ENCODE results near the gene NPPB.

Gene NPPB

GRCh38 chr1:11822091-11822490 lies 36.7 kb downstream of the NPPB start:
- Histone ChIP-seq H3K36me3 (peaks cover 91 to 100% (median 99%) of the 10 kb centered on the region in 11 experiments), H3K4me2 (peak overlapping the region in 7 of 11 experiments; percentile 10 to 39 (median 15); a peak in 7 of 22 replicates)

GRCh38 chr1:11817192-11817591 lies 41.6 kb downstream of the NPPB start:
- Histone ChIP-seq H3K27ac (peak overlapping the region in 9 of 11 experiments; percentile 89 to 96 (median 93); a peak in 15 of 22 replicates), H3K4me3 (no peak overlapping the region), H3K36me3 (peaks cover 72 to 86% (median 80%) of the 10 kb centered on the region in 11 experiments), H3K4me1 (peaks cover 38 to 65% (median 57%) of the 10 kb centered on the region in 10 experiments), H4K20me1 (peaks cover 0 to 14% (median 0%) of the 10 kb centered on the region in 11 experiments; a peak in 3 of 22 replicates), H3K27me3 (no peaks in the 10 kb centered on the region), H3K9me3 (replicated peaks in 1 of 11) (no peaks in the 10 kb centered on the region), H3K9ac (no peak overlapping the region), H3K4me2 (peak overlapping the region in 3 of 11 experiments; percentile 76 to 90 (median 90); a peak in 1 of 22 replicates)
- no peak for TF ChIP-seq Cebpa-rat (IDR thresholded peaks at IDR 0.05)

More at GRCh38 chr1:11822091-11822490, 36.7 kb downstream of the NPPB start:
- Histone ChIP-seq H3K27me3 (no peaks in the 10 kb centered on the region), H3K27ac (peak overlapping the region in 2 of 11 experiments; percentile 11 to 18; a peak in 1 of 22 replicates), H3K9ac (peak overlapping the region in 1 of 11 experiments; percentile 4; a peak in 1 of 22 replicates), H3K4me1 (peaks cover 3 to 27% (median 16%) of the 10 kb centered on the region in 10 experiments; a peak in 19 of 20 replicates), H3K4me3 (no peak overlapping the region), H3K9me3 (replicated peaks in 1 of 11) (no peaks in the 10 kb centered on the region), H4K20me1 (peaks cover 0 to 20% (median 0%) of the 10 kb centered on the region in 11 experiments; a peak in 5 of 22 replicates)
- no peak for TF ChIP-seq Cebpa-rat (IDR thresholded peaks at IDR 0.05)

GRCh38 chr1:11813021-11813420 lies 45.7 kb downstream of the NPPB start:
- Histone ChIP-seq H3K36me3 (peaks cover 71 to 86% (median 76%) of the 10 kb centered on the region in 11 experiments), H3K4me3 (no peak overlapping the region)

More at GRCh38 chr1:11813021-11813420, 45.7 kb downstream of the NPPB start:
- peaks cover 0 to 34% (median 0%) of the 10 kb centered on the region in 11 experiments; a peak in 2 of 22 replicates for H4K20me1 ChIP-seq
- peak overlapping the region in 8 of 11 experiments; percentile 37 to 91 (median 76); a peak in 17 of 22 replicates for H3K4me2 ChIP-seq
- TF ChIP-seq Cebpa-rat (IDR thresholded peaks at IDR 0.05), result 0 out of 22 replicates have a peak, but pooled peaks of 1 of the 11 experiments have one; percentile 17
- no peaks in the 10 kb centered on the region for H3K27me3 ChIP-seq
- peak overlapping the region in 10 of 11 experiments; percentile 78 to 96 (median 92); a peak in 19 of 22 replicates for H3K27ac ChIP-seq
- H3K4me1 ChIP-seq, result peaks cover 43 to 89% (median 73%) of the 10 kb centered on the region in 10 experiments
- peak overlapping the region in 9 of 11 experiments; percentile 14 to 85 (median 29); a peak in 11 of 22 replicates for H3K9ac ChIP-seq
- H3K9me3 ChIP-seq (replicated peaks in 1 of 11), result no peaks in the 10 kb centered on the region
